A549 (cell line): Measurements from ENCODE around the gene RPS16. TPM values are rescaled to one million over a fixed set of nuclear protein-coding genes. Genes with fewer than 3 reads are reported as not detected.

Experiments used
- ATAC-seq, 2 experiments: fragments of 200-7000 bp in 1 of 2; fragments of >200 bp in 1 of 2; cut with Nextera tagmentation in 1 of 2; cut with Tn5 transposase in 1 of 2; 3 replicates each; pipeline versions ENCODE4 v1.8.0 to v1.9.1; 2018 to 2020; ENCODE audit warnings: mild to moderate bottlenecking in 1 of 2, moderate library complexity in 1 of 2
- CTCF ChIA-PET: fragments of 300-600 bp; sonication (Branson Sonifier 250); formaldehyde crosslinking; extraction: SDS; loops from one replicate; lab custom pipeline; 2021; ENCODE audit warnings: antibody characterized with exemption, inconsistent platforms; lab: Yijun Ruan, JAX
- POLR2A ChIA-PET: fragments of 350-600 bp; formaldehyde crosslinking; extraction: SDS; loops from one replicate; lab custom pipeline; 2021; ENCODE audit warnings: antibody characterized with exemption, inconsistent platforms; lab: Yijun Ruan, JAX
- DNase-seq, 2 experiments: peaks; one replicate each; pipeline versions ENCODE4 v3.0.0 to v3.0.0-alpha.2; 2011 to 2016; ENCODE audit warnings: low read depth in 1 of 2, low spot score in 1 of 2
- FAIRE-seq: peaks from 2 replicates; lab custom pipeline; 2011; peaks lifted over from hg19 to GRCh38; lab: Jason Lieb, UNC
- H3K27ac ChIP-seq, 2 experiments: fragments of >200 bp; sonication (Bioruptor Twin); formaldehyde crosslinking; 3 replicates each; pipeline ENCODE4 v1.5.1; 2016 to 2017
- H3K4me1 ChIP-seq: fragments of >200 bp; sonication (Bioruptor Twin); formaldehyde crosslinking; 3 replicates; pipeline ENCODE4 v1.6.1; 2016
- H3K4me2 ChIP-seq: fragments of >200 bp; sonication (Bioruptor Twin); formaldehyde crosslinking; 3 replicates; pipeline ENCODE4 v1.6.1; 2016
- H3K4me3 ChIP-seq: fragments of >200 bp; sonication (Bioruptor Twin); formaldehyde crosslinking; 3 replicates; pipeline ENCODE4 v1.5.1; 2016
- H3K9me3 ChIP-seq: fragments of >200 bp; sonication (Bioruptor Twin); formaldehyde crosslinking; 3 replicates; pipeline ENCODE4 v1.6.1; 2016
- BHLHE40 ChIP-seq: IDR thresholded peaks from 2 replicates; pipeline ENCODE4 v1.6.1; 2012; ENCODE audit warnings: low read depth, low read length, inconsistent platforms
- CBX2 ChIP-seq: fragments of 200-600 bp; sonication (generic); IDR thresholded peaks from 2 replicates; pipeline ENCODE4 v1.6.1; 2016; ENCODE audit warnings: low read depth, mild to moderate bottlenecking, borderline replicate concordance
- CHD4 ChIP-seq: fragments of 200-600 bp; sonication (generic); IDR thresholded peaks from 2 replicates; pipeline ENCODE4 v1.6.1; 2016; ENCODE audit warnings: antibody characterized with exemption, mild to moderate bottlenecking, borderline replicate concordance
- EHMT2 ChIP-seq: fragments of 200-600 bp; sonication (generic); IDR thresholded peaks from 2 replicates; pipeline ENCODE4 v1.6.1; 2016; ENCODE audit warnings: antibody characterized with exemption, low read depth, mild to moderate bottlenecking, moderate library complexity
- EP300 ChIP-seq, 2 experiments: fragments of >200 bp; sonication (Bioruptor Twin); formaldehyde crosslinking; IDR thresholded peaks; 2 replicates in 1 of 2; 3 replicates in 1 of 2; pipeline ENCODE4 v1.6.1; 2016 to 2017
- ESRRA ChIP-seq: fragments of 150-350 bp; IDR thresholded peaks from 2 replicates; pipeline ENCODE4 v1.6.1; 2014; ENCODE audit warnings: mild to moderate bottlenecking, low read length, borderline replicate concordance
- GATA3 ChIP-seq: IDR thresholded peaks from 2 replicates; pipeline ENCODE4 v1.6.1; 2012; ENCODE audit warnings: borderline replicate concordance
- HDAC2 ChIP-seq: fragments of 200-600 bp; sonication (generic); IDR thresholded peaks from 2 replicates; pipeline ENCODE4 v1.6.1; 2016
- HOXA7 ChIP-seq: fragments of 250-450 bp; sonication (Bioruptor Pico); IDR thresholded peaks from 2 replicates; pipeline ENCODE4 v1.5.0; 2020; ENCODE audit warnings: mild to moderate bottlenecking, moderate library complexity
- HOXB13 ChIP-seq: fragments of 250-450 bp; sonication (Bioruptor Pico); IDR thresholded peaks from 2 replicates; pipeline ENCODE4 v1.5.0; 2020; ENCODE audit warnings: low read depth, mild to moderate bottlenecking, moderate library complexity
- KDM1A ChIP-seq: fragments of 200-600 bp; sonication (generic); IDR thresholded peaks from 2 replicates; pipeline ENCODE4 v1.6.1; 2016; ENCODE audit warnings: low read depth, mild to moderate bottlenecking
- KDM5A ChIP-seq: fragments of 200-600 bp; sonication (generic); IDR thresholded peaks from 2 replicates; pipeline ENCODE4 v1.6.1; 2016; ENCODE audit warnings: antibody characterized with exemption, mild to moderate bottlenecking
- MAFK ChIP-seq: fragments of 450-650 bp; IDR thresholded peaks from 2 replicates; pipeline ENCODE4 v1.6.1; 2014; ENCODE audit not compliant: partially characterized antibody
- MAX ChIP-seq: IDR thresholded peaks from 2 replicates; pipeline ENCODE4 v1.6.1; 2012
- MAZ ChIP-seq: fragments of 150-350 bp; IDR thresholded peaks from 2 replicates; pipeline ENCODE4 v1.6.1; 2014; ENCODE audit warnings: antibody characterized with exemption, low read depth, low read length, borderline replicate concordance
- MYC ChIP-seq: IDR thresholded peaks from 2 replicates; pipeline ENCODE4 v1.6.1; 2012; ENCODE audit warnings: mild to moderate bottlenecking, inconsistent platforms, low read length, improper control_type of control experiment, borderline replicate concordance
- NPAS2 ChIP-seq: fragments of 250-450 bp; sonication (Bioruptor Pico); IDR thresholded peaks from 2 replicates; pipeline ENCODE4 v1.8.0; 2022; ENCODE audit warnings: mild to moderate bottlenecking, moderate library complexity, borderline replicate concordance
- NR3C1 ChIP-seq: fragments of >200 bp; sonication (Bioruptor Twin); formaldehyde crosslinking; IDR thresholded peaks from 3 replicates; pipeline ENCODE4 v1.6.1; 2017
- POLR2A ChIP-seq: IDR thresholded peaks from 2 replicates; pipeline ENCODE4 v1.6.1; 2012; ENCODE audit warnings: mild to moderate bottlenecking, low read length
- POLR2AphosphoS2 ChIP-seq: conservative IDR thresholded peaks from 2 replicates; pipeline ENCODE4 v1.6.1; 2012; ENCODE audit warnings: low read length, improper control_type of control experiment, inconsistent platforms
- RARB ChIP-seq: fragments of 250-450 bp; sonication (Bioruptor Pico); IDR thresholded peaks from 2 replicates; pipeline ENCODE4 v1.8.0; 2021; ENCODE audit warnings: mild to moderate bottlenecking, moderate library complexity
- RFX5 ChIP-seq: fragments of 450-650 bp; IDR thresholded peaks from 2 replicates; pipeline ENCODE4 v1.7.1; 2014; ENCODE audit warnings: antibody characterized with exemption, mild to moderate bottlenecking, moderate library complexity
- SMC3 ChIP-seq: fragments of >200 bp; sonication (Bioruptor Twin); formaldehyde crosslinking; IDR thresholded peaks from 3 replicates; pipeline ENCODE4 v1.6.1; 2018; ENCODE audit warnings: inconsistent platforms
- TP53 ChIP-seq: fragments of 250-450 bp; sonication (Bioruptor Pico); IDR thresholded peaks from 2 replicates; pipeline ENCODE4 v1.5.0; 2021; ENCODE audit warnings: mild to moderate bottlenecking, moderate library complexity
- USF2 ChIP-seq: fragments of 450-650 bp; IDR thresholded peaks from 2 replicates; pipeline ENCODE4 v1.6.1; 2014; ENCODE audit warnings: antibody characterized with exemption
- ZC3H11A ChIP-seq: fragments of 450-650 bp; IDR thresholded peaks from 2 replicates; pipeline ENCODE4 v1.6.1; 2014; ENCODE audit warnings: antibody characterized with exemption, mild to moderate bottlenecking
- ZNF302 ChIP-seq: fragments of 250-450 bp; sonication (Bioruptor Pico); IDR thresholded peaks from 2 replicates; pipeline ENCODE4 v1.9.0; 2021; ENCODE audit warnings: inconsistent platforms, mild to moderate bottlenecking, moderate library complexity
- WGBS: methylation state at CpG from one replicate; pipeline ENCODE4 v1.1.6; 2017; ENCODE audit errors: missing lambda C conversion rate; 5-methylcytosine and 5-hydroxymethylcytosine counted together
- polyA plus RNA-seq, 4 experiments: library from polyadenylated mRNA; depleted of rRNA in 3 of 4; stranded (reverse); fragments of >200 nt; fragmentation: RNase III in 1 of 4; extraction: RNeasy Plus Mini Kit Qiagen cat#74134 plus additional on column Dnase treatment in 1 of 4; gene quantifications; 2 replicates in 3 of 4; 3 replicates in 1 of 4; pipeline ENCODE4 v1.2.3, GENCODE V29; 2011 to 2017

RPS16 gene
- polyA plus RNA-seq, 2 of the 4 experiments (the other 2 are of a cell fraction): 4,348 to 4,855 TPM

GRCh38 chr19:39401070-39401548 lies 34.6 kb downstream of the RPS16 start:
- ChIA-PET POLR2A (interaction anchor here (0.6 to 9.4 kb wide), 9 partner anchors 8 to 59 kb away, joined by 3 to 140 read pairs (median 7); partner anchors contain the start of genes MED29, PAF1, PLEKHG2 and RPS16), CTCF (interaction anchor here (0.7 to 21.4 kb wide), 15 partner anchors 7 to 767 kb away, joined by 3 to 484 read pairs (median 5); partner anchors contain the start of genes EID2, EID2B, MED29 and MRPS12)
- H3K9me3 ChIP-seq: no peaks in the 10 kb centered on the region
- FAIRE-seq (no peak), DNase-seq (peak; percentile 44 to 90)
- H3K27ac ChIP-seq: peak overlapping the region; percentile 94 to 99
- H3K4me1 ChIP-seq: peaks cover 87% of the 10 kb centered on the region
- TF ChIP-seq RARB (CRISPR knock-in tag): 0 out of 2 replicates have a peak, but pooled peaks have one; percentile 1
- peak; percentile 62; the same call in 1 of the 2 replicates for TF ChIP-seq HOXA7 (CRISPR knock-in tag)
- peak; percentile 3; the same call in 1 of the 2 replicates for TF ChIP-seq USF2
- TF ChIP-seq GATA3: peak; percentile 94
- no peak for TF ChIP-seq CBX2
- TF ChIP-seq ZNF302 (CRISPR knock-in tag): no peak
- TF ChIP-seq, all 56 proteins: peak for 4
- WGBS: 45% methylated on average over 4 of the region's 4 CpGs
- Histone ChIP-seq H3K4me2 (peak overlapping the region; percentile 95), H3K4me3 (no peak overlapping the region)
- peak in 1 of 2 experiments; percentile 1; a peak in 3 of 6 replicates for ATAC-seq

DNA sequence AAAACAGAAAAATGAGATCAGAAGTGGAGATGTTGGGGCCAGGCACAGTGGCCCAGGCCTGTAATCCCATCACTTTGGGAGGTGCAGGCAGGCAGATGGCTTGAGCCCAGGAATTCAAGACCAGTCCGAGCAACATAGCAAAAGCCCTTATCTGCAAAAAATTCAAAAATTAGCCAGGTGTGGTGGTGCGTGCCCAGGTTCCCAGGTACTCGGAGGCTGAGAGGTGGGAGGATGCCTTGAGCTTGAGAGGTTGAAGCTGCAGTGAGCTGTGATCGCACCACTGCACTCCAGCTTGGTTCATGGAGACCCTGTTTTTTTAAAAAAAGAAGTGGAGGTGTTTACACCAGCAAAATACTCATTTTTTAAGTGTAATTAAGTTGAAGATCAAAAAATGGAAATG lies 35.7 kb downstream of the RPS16 start:
- no peaks in the 10 kb centered on the region for H3K9me3 ChIP-seq
- H3K4me2 ChIP-seq: no peak overlapping the region
- H3K27ac ChIP-seq: peak overlapping the region; percentile 92 to 99
- FAIRE-seq (no peak), ATAC-seq (no peak), DNase-seq (no peak)
- ChIA-PET CTCF (interaction anchor here (1.2 to 21.4 kb wide), 8 partner anchors 8 to 470 kb away, joined by 3 to 484 read pairs (median 26); partner anchors contain the start of genes MRPS12, PLEKHG2, RPS16 and SARS2), POLR2A (interaction anchor here (3.4 to 4.6 kb wide), 2 partner anchors 9 to 12 kb away, joined by 42 to 49 read pairs; partner anchors contain the start of genes MED29, PAF1 and PLEKHG2)
- H3K4me3 ChIP-seq: no peak overlapping the region
- H3K4me1 ChIP-seq: peaks cover 76% of the 10 kb centered on the region
- TF ChIP-seq SMC3 (no peak), ZC3H11A (no peak), POLR2A (0 out of 2 replicates have a peak, but pooled peaks have one; percentile 23)
- WGBS: 95% methylated on average over 4 of the region's 4 CpGs

DNA sequence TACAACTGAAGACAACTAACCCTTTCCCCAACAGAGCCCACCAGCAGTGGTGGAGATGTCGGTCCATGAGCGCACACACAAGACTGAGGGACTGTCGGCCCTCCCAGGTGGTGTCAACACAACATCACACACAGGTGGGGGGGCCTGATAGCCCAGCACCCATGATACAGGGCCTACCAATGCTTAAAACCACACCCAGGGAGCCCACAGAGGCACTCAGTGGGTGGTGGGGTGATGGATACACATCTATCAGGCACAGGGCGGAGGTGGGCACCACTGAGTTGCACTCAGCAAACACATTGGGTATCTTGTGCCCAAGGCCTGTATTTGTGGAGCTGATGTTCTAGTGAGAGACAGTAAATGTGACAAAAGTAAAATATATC lies 36.1 kb downstream of the RPS16 start:
- Histone ChIP-seq H3K4me3 (no peak overlapping the region), H3K9me3 (no peaks in the 10 kb centered on the region), H3K4me1 (peaks cover 72% of the 10 kb centered on the region), H3K4me2 (no peak overlapping the region), H3K27ac (peak overlapping the region; percentile 92 to 99)
- TF ChIP-seq TP53 (CRISPR knock-in tag) (no peak), BHLHE40 (no peak), EP300 (IDR thresholded peaks at IDR 0.05) (no peak), KDM5A (no peak), CHD4 (no peak)
- FAIRE-seq (no peak), DNase-seq (no peak), ATAC-seq (no peak)
- POLR2A ChIA-PET: interaction anchor here (3.1 to 3.8 kb wide), 3 partner anchors 8 to 36 kb away, joined by 49 to 122 read pairs (median 63); partner anchors contain the start of genes MED29, PAF1, RPS16 and ZFP36
- WGBS: 88% methylated on average over 4 of the region's 4 CpGs
- CTCF ChIA-PET: interaction anchor here (2.0 to 21.4 kb wide), 9 partner anchors 8 to 289 kb away, joined by 6 to 484 read pairs (median 35); partner anchors contain the start of genes EID2B, PLEKHG2, RPS16 and ZFP36

- peak; percentile 86 for FAIRE-seq
- H3K9me3 ChIP-seq: no peaks in the 10 kb centered on the region
- peak overlapping the region; percentile 22; the same call in 2 of the 3 replicates for H3K4me3 ChIP-seq
- H3K27ac ChIP-seq: peak overlapping the region; percentile 92 to 99
- POLR2A ChIA-PET: interaction anchor here (0.6 to 3.8 kb wide), 12 partner anchors 9 to 468 kb away, joined by 3 to 122 read pairs (median 8); partner anchors contain the start of genes FBXO17, MRPS12, PLEKHG2 and RPS16
- peak; percentile 27 to 39 for ATAC-seq
- peaks cover 63% of the 10 kb centered on the region for H3K4me1 ChIP-seq
- peak; percentile 84 to 92 for DNase-seq
- CTCF ChIA-PET: interaction anchor here (0.5 to 21.4 kb wide), 66 partner anchors 9 to 995 kb away, joined by 3 to 484 read pairs (median 4); partner anchors contain the start of genes DLL3, EID2, EID2B and FAM98C
- peak overlapping the region; percentile 85 for H3K4me2 ChIP-seq
- WGBS: 32% methylated on average over 11 of the region's 11 CpGs
- TF ChIP-seq USF2 (no peak), MYC (no peak), ZNF302 (CRISPR knock-in tag) (no peak), CHD4 (no peak; the same call in 1 of the 2 replicates), HOXB13 (CRISPR knock-in tag) (peak; percentile 49), MAFK (peak; percentile 20), BHLHE40 (no peak), EHMT2 (no peak), NPAS2 (CRISPR knock-in tag) (no peak), KDM5A (no peak), RFX5 (no peak), KDM1A (no peak), RARB (CRISPR knock-in tag) (no peak), NR3C1 (no peak), POLR2A (no peak), ESRRA (no peak), CBX2 (no peak), POLR2AphosphoS2 (no peak), HDAC2 (no peak), HOXA7 (CRISPR knock-in tag) (no peak; the same call in 1 of the 2 replicates), MAX (peak; percentile 82), MAZ (peak; percentile 25; the same call in 1 of the 2 replicates)
Measured at GRCh38 chr19:39398297-39398864, 37.4 kb downstream of the RPS16 start.
